Measurements from ENCODE around the gene TXNDC15. TPM values are rescaled to one million over a fixed set of nuclear protein-coding genes. Genes with fewer than 3 reads are reported as not detected.

TXNDC15 gene
- total and polyA plus RNA-seq, 4 donors, result 29.3 to 53.1 (median 44.2) TPM

- TF ChIP-seq, protein P1, sequence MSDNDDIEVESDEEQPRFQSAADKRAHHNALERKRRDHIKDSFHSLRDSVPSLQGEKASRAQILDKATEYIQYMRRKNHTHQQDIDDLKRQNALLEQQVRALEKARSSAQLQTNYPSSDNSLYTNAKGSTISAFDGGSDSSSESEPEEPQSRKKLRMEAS (IDR thresholded peaks at IDR 0.05), result no peak
- TF ChIP-seq CTCF (IDR thresholded peaks at IDR 0.05; ENCODE audit: low read depth, low read length, missing input control) (no peak), REST (IDR thresholded peaks at IDR 0.05) (no peak), NR2F2 (IDR thresholded peaks at IDR 0.05) (no peak), FOXA1 (IDR thresholded peaks at IDR 0.05) (no peak), RXRA (IDR thresholded peaks at IDR 0.05) (no peak), JUND (IDR thresholded peaks at IDR 0.05) (no peak), YY1 (IDR thresholded peaks at IDR 0.05) (no peak), HNF4A (conservative IDR thresholded peaks at IDR 0.05) (no peak), EGR1 (IDR thresholded peaks at IDR 0.05; ENCODE audit: low read depth in 2 of 2) (no peak), TAF1 (conservative IDR thresholded peaks at IDR 0.05) (no peak), GABPA (IDR thresholded peaks at IDR 0.05 in 1 of 2, conservative IDR thresholded peaks at IDR 0.05 in 1 of 2) (no peak)
- TF ChIP-seq, protein P2, sequence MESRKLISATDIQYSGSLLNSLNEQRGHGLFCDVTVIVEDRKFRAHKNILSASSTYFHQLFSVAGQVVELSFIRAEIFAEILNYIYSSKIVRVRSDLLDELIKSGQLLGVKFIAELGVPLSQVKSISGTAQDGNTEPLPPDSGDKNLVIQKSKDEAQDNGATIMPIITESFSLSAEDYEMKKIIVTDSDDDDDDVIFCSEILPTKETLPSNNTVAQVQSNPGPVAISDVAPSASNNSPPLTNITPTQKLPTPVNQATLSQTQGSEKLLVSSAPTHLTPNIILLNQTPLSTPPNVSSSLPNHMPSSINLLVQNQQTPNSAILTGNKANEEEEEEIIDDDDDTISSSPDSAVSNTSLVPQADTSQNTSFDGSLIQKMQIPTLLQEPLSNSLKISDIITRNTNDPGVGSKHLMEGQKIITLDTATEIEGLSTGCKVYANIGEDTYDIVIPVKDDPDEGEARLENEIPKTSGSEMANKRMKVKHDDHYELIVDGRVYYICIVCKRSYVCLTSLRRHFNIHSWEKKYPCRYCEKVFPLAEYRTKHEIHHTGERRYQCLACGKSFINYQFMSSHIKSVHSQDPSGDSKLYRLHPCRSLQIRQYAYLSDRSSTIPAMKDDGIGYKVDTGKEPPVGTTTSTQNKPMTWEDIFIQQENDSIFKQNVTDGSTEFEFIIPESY (IDR thresholded peaks at IDR 0.05), result no peak
- TF ChIP-seq, protein P3, sequence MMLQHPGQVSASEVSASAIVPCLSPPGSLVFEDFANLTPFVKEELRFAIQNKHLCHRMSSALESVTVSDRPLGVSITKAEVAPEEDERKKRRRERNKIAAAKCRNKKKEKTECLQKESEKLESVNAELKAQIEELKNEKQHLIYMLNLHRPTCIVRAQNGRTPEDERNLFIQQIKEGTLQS (IDR thresholded peaks at IDR 0.05), result no peak
- DNase-seq (ENCODE audit: low spot score), result no peak
- H3K36me3 ChIP-seq (ENCODE audit: control insufficient read depth in 4 of 4, insufficient read depth in 3 of 4, low read depth in 1 of 4, low read length in 3 of 4), result peaks cover 1 to 17% (median 10%) of the 10 kb centered on the region in 4 donors
- no peaks in the 10 kb centered on the region for H3K4me1 ChIP-seq (ENCODE audit: control insufficient read depth in 4 of 4, insufficient read depth in 4 of 4, low read length in 3 of 4)
- H3K9ac ChIP-seq (ENCODE audit: low read depth in 1 of 2, low read length in 2 of 2), result no peak overlapping the region
- H3K27me3 ChIP-seq (ENCODE audit: control insufficient read depth in 4 of 4, insufficient read depth in 4 of 4, low read length in 3 of 4), result no peaks in the 10 kb centered on the region
- H3K9me3 ChIP-seq (ENCODE audit: control insufficient read depth in 4 of 4, low read length in 3 of 4), result no peaks in the 10 kb centered on the region
- no peak overlapping the region for H3K4me3 ChIP-seq (ENCODE audit: low read depth in 1 of 3, low read length in 3 of 3)
- 95% methylated on average over 8 of the region's 8 CpGs for WGBS
- no peak overlapping the region for H3K27ac ChIP-seq (ENCODE audit: low read depth in 1 of 2, low read length in 2 of 2)
These were observed 63.4 kb downstream of the TXNDC15 start for GRCh38 chr5:134937526-134937925.

DNA sequence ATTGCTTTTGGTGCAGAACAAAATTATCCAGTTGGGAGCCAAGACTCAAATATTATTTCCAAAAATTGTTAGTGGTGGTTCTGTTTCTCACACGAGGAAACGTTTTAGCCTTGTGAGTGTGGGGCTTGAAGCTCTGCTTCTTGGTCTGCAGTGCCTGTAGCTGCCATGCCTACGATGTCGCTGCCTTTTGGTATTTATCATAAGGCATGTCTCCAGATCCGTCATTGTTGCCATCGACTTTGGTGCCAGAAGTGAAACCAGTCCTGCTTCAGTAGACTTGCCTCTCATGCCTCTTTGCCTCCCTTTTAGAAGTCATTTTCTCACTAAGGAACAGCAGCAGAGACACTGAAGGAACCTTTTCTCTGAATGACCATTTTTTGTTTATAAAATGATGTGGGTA is 63.9 kb downstream of the TXNDC15 start:
- Histone ChIP-seq H3K27me3 (ENCODE audit: control insufficient read depth in 4 of 4, insufficient read depth in 4 of 4, low read length in 3 of 4) (no peaks in the 10 kb centered on the region), H3K36me3 (ENCODE audit: control insufficient read depth in 4 of 4, insufficient read depth in 3 of 4, low read depth in 1 of 4, low read length in 3 of 4) (peaks cover 1 to 17% (median 9%) of the 10 kb centered on the region in 4 donors), H3K27ac (ENCODE audit: low read depth in 1 of 2, low read length in 2 of 2) (no peak overlapping the region), H3K4me3 (ENCODE audit: low read depth in 1 of 3, low read length in 3 of 3) (no peak overlapping the region), H3K9ac (ENCODE audit: low read depth in 1 of 2, low read length in 2 of 2) (no peak overlapping the region), H3K4me1 (ENCODE audit: control insufficient read depth in 4 of 4, insufficient read depth in 4 of 4, low read length in 3 of 4) (no peaks in the 10 kb centered on the region), H3K9me3 (ENCODE audit: control insufficient read depth in 4 of 4, low read length in 3 of 4) (no peaks in the 10 kb centered on the region)
- DNase-seq (ENCODE audit: low spot score), result no peak
- 92% methylated on average over 6 of the region's 6 CpGs for WGBS
- TF ChIP-seq, protein P3 (IDR thresholded peaks at IDR 0.05), result no peak
- TF ChIP-seq JUND (IDR thresholded peaks at IDR 0.05), result no peak

Measured in liver (tissue), 9 donors.